Embryonic facial prominence (tissue), 1 donor: ENCODE results near the gene PLXNA4.

ENCODE experiments used
- DNase-seq: peaks from one replicate; pipeline ENCODE4 v3.0.0-alpha.2; 2016; ENCODE audit errors: extremely low spot score

PLXNA4 gene

DNA sequence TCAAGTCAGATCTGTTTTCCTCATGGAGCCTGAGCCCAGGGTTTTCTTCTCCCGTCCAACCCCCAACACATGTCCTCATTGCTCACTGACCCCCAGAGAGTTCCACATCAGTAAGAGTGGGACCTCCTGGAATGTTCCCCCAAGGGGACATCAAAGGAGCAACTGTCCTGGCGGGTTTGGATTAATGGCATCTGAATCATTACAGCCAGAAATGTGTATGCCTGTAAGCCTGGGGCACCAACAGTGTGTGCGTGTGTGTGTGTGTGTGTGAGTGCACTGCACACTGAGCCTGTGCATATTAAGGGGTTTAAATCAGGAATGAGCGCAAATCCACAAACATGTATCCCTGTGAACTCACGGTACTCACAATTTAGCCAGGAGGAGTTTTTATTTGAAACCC, 222.3 kb downstream of the PLXNA4 start:
- no peak for DNase-seq

DNA sequence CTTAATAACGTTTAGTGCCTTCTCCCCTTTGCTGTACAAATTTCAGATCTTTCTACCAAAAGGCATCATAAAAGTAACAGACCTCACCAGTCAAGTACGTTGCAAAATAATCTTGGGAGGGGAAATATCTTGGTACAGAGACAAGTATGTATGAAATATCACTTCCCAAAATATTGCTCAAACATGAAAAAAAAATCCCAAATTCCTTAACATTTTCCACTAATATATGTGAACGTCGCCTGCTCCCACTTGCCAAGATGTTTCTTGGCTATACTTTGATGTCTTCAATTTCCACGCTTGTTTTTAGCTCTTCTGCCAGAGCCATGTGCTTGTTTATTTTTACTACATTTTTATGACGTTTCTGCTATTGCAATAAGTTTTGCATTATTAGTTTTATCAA, 223.5 kb downstream of the PLXNA4 start:
- peak; percentile 31 for DNase-seq

DNA sequence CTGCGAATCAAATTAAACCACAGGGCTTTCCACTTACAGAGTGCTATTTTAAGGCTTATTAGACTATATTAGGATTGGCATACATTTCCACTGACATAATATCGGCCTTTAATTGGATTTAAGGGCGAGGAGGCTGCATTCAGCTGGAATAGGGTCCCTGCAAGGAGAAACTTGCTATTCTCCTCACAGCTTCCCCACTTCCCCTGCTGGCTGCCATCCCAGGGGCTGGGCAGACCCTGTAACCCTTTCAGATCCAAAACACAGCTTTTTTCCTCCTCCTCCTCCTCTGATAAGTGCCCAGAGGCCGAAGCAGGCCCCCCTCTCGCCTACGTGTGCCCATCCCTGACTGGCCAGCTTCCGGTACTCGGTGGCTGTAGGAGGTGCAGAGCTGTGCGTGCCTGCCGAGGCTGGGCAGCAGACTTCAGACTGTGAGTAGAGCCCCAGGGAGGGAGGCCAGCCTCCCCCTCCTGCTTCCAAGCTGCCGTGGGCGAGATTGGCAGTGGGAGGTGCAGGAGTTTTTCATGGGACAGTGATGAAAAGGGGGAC, 224.2 kb downstream of the PLXNA4 start:
- no peak for DNase-seq

DNA sequence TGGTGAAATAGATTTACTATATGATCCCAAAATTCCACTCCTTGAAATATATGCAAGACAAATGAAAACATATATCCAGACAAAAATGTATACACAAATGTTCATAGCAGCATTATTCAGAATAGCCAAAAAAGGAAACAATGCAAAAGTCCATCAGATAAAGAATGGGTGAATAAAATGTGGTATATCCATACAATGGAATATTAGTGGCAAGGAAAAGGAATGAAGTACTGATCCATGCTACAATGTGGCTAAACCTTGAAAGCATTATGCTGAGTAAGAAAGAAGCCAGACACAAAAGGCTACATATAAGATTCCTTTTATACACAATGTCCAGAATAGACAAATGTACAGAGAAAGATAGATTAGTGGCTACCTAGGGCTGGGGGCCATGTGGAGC, 225.5 kb downstream of the PLXNA4 start:
- no peak for DNase-seq

DNA sequence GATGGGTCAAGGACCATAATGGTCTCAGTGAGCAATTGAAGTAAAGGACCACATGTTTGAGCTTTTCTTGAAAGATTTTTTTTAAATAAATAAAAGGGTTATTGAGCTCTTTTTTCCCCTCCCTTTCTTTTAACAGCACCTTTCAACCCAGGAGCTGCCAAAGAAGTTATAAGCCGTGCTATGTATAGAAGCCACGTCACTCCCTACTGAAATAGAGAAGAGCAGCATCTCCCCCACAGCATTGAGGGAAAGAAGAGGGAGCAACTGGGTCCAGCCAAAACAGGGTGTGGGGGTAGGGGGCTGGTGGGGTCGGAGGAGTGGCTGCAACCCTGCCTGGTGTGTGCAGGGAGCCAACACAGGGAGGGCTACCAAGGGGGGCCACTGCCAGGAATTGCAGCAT, 227.2 kb downstream of the PLXNA4 start:
- no peak for DNase-seq

DNA sequence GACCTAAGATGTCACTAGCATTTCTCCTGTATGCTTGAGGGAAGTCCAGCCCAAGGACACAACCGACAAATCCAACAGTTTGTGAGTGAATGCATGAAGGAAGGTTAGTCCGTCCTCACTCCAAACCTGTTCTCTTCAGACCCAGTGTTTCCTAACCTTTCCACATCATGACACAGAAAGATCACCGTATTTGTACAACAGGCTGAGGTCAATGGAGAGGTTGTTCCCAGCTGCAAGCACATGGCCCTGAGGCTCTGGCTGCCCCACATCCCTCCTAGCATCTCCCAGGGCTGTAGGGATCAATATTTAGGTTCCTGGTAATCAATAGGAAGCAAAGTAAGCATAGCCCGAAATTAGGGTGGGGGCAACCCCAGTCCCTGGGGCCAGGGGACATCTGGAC, 227.9 kb downstream of the PLXNA4 start:
- DNase-seq = no peak

DNA sequence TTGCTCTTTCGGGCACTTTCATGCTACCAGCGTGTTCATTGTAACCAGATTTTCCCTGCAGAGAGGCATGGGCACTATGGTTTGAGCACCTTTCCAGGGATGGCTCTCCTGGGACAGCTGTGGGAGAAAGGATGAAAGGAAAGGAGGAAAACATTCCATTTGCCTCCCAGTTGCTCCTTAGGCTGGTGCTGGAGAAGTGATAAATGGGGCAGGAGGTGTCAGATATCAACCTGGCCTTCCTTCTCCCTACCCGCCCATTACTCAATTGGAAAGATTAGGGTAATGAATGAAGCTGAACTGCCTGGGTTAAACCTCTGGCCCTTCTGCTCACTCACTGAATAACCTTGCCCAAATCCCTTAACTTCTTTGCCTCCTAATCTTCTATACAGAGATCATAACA, 228.4 kb downstream of the PLXNA4 start:
- no peak for DNase-seq

DNA sequence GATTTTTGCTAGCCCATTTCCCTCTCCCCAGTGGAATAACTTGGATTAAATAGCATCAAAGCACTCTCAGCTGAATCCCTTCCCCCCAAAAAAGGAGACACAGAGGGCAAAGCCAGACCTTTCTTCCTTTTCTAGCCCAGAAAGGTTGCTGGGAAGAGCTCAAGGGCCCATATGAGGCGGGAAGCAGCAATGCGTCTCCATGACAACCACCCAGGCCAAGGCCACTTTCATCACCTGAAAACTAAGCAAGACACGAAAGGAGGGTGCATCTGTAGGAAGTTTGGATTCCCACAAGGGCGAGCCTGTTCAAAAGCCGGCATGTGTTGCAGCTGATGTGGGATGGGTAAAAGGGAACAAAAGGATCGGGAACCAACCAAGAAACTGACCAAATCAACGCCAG, 229.1 kb downstream of the PLXNA4 start:
- no peak for DNase-seq

DNA sequence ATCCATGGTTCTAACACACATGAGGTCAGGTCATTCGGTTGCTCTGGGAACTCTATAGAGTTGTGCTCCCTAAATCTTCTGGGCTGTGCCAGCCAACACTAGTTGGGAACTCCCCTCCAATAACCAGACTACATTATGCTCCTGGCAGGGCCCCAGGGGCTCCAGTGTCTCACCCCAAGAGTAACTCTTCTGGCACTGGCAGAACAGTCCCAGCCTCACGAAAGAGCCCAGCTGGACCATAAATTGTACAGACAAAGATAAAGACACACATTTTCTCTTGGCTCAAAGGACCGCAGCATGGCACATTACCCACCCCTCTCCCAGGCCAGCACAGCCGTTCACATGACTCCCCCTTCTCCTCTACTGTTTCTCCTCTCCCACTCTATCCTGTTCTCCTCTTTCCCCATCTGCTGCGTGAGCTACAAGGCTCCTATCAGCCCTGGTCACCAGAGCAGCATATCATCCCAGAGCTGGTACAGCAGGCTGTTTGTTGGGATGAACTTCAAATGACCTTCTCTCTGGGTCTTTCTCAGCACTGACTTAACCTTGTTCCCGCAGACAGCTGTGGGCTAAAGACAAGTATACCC, 230.6 kb downstream of the PLXNA4 start:
- no peak for DNase-seq

DNA sequence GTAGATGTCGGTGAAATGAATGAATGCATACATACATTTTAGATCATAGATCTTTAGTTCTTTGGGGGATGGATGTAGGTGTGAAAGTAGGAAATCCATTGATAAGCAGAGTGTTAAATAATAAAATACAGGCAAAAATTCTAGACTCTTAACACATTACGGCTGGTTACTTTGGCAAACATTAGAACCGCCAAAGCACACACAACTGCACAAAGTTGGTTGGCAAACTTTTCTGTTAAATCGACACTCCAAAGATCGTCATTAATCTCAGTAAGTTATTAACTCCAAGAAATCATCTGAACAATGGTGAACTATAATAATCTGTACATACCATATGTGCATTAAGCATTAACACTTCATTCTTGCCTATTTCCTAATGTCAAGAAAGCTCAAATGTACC, 231.2 kb downstream of the PLXNA4 start:
- no peak for DNase-seq

DNA sequence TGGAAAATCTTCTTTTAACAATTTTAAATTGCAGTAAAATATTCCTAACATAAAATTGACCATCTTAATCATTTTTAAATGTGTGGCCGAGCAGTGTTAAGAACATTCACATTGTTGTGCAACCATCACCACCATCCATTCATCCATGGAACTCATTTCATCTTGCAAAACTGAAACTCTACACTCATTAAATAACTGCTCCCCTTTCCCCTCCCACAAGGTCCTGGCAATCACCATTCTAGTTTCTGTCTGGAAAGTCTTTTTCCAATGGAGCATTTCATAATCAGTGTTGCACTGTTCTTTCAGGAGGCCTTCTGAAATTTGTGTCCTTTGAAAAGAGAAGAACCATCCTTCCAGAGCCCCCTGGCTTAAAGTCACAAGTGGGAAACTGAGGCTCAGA, 233.1 kb downstream of the PLXNA4 start:
- DNase-seq = no peak

DNA sequence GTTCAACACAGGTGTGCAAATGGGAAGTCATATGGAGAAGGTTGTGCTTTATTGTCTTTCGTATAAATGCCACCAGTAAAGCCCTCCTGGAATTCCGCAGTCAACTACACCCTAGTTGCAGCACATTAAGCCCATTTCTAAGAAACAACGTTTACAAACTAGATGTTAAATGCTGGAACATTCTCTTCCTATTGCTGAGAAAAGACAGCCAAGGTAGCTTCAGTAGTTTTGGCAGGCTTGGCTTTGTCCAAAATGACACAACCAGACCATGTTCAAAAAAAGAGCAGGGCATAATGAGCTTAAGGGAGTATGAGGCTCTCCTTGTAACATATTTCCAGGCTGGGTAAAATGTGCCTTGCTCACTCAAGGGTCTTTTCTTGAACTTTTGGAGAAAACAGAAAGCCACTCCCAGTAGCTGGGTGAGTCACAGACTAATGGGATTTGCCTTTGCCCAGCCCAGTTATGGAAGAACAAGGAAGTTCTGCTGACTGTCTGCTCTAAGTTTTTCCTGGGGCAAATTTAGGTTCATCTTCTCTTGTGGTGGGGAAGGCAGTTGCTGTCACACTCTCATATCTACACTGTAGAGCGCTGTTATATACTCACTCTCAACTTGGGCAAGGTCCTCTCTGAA, 238.7 kb downstream of the PLXNA4 start:
- no peak for DNase-seq

DNA sequence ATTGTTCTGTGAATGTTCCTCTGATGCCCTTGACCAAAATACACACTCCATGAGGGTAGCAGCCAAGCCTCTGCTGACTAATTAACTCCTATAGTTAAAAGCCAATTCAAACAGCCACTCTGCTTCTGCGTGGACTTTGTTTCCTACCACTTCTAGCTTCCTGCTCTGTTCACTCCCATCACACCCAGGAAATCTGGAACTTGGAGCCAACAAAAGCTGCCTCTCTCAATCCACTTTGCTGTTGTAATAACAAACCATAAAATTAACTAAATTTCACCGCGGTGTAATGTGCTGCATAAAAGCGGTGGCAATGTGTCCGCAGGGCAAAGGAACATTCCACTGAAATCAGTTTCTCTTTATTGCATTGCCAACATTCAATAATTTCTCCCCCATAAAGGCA, 239.5 kb downstream of the PLXNA4 start:
- no peak for DNase-seq

DNA sequence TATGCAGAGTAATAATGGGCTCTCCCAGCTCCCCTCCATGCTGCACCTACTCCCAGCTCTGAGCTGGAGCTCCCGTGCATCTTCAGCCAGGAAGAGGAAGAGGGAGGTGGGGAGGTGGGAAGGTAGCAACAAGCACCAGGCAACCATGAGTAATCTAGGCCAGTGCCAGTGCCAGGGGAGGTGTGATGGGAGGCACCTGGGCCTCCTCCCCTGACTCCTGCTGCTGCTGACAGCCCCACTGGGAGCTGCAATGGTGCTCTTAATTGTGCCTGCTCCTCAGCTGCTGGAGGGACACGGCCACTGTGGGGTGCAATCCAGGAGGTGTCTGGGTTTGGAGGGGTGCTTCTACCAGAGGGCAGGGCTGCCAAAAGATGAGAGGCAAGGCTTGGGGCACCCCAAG, 243.0 kb downstream of the PLXNA4 start:
- no peak for DNase-seq

DNA sequence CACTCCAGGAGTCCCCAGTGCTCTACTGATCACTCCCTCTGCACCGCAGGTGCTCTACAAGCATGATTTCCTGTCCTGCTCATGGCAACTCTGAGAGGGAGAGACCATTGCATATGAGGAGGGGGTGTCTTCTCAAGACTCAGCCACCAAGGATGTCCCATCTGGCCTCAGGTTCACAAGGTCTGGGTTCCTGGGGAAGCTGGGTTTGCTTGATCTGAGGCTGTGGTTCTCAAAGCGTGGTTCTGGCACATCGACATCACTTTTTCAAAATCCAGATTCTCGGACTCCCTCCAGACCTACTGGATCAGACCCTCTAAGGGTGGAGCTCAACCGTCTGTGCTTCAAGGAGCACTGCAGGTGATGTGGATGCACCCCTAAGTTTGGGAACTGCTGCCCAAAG, 247.5 kb downstream of the PLXNA4 start:
- no peak for DNase-seq

DNA sequence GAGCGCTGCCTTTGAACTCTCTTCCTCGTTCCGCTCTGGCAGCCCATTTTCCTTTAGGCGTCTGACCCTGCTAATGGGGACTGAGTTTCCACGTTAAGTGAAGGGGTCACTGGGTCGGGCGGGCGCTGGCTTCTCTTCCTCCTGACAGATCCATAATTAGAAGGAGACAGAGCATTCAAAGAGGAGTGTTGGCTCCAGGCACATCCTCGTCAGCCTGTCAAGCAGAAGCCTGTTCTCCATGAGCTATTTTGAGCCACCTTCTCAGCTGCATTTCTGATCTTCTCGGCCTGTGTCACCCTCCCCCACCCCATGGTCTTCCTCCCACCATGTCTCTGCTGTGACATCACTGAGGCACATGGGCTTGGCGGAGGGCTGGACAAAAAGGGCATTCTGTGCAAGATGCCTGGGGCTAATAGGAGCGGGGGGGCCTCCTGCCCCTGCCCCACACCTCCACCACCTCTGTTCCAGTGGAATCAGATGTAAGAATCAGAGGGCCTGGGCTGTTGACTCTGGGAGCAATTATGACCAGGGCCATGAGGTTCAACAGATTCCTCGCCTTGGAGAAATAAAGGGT, 248.1 kb downstream of the PLXNA4 start:
- DNase-seq = no peak

DNA sequence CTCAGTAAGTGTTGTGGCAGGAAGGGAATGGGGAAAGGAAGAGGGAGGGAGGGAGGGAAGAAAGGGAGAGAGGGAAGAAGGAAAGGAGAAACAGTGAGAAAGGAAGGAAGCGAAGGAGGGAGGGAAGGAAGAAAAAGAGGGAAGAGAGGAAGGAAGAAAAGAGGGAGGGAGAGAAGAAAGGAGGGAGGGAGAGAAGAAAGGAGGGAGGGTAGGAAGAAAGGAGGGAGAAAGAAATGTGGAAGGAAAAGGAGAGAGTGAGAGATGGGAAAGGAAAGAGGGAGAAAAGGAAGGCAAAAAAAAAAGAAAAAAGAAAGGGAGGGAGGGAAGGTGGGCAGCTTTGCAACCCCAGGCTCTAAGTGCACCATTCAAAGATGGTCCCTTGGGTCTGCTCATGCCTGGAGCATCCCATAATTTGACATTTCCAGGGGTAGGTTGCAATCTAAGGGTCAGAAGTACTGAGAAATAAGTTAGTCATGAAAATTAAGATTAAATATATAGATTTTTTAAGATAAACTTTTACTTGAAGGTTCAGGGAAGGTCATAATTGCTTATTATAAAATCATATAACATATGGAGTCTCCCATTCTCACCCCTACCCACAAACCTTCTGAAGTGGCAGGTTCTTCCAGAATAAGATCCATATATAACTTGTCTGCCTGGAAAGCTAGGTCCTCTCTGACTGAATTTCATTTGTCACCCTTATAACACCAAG, 249.2 kb downstream of the PLXNA4 start:
- DNase-seq = no peak

DNA sequence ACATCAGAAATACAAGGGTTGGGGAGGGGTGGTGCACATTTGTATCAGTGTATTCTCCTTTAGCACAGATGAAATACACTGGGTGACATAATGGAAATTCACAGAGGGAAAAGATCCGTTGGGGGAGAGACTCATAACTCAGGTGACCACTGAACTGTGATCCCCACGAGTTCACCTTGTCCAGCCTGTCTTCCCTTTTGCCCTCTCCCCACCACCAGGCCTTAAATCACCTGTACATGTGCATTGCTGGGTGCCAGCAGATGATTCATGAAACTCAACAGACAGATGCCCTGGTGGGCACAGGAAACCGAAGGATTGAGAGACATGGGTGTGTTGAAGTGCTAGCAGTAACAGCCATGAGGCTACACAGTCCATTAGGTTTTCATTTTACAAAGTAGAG, 253.3 kb downstream of the PLXNA4 start:
- no peak for DNase-seq

DNA sequence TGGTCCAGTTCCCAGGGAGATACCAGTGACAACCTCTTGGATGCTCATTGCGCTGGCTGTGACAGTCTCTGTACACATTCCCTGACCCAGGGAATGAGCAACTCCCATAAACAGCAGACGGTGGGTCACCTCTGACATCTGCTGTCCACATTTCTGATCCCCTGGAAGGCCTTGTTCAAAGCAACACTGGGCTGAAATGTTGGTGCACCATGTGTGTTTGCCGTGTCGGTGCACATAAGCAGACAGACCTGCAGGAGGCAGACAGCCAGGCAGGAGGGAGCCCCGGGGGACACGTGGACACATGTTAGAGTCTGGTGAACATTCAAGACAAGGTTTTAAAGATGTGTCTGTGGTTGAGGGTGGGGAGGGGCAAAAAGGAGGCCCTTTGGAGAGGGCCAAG, 254.9 kb downstream of the PLXNA4 start:
- DNase-seq = no peak

DNA sequence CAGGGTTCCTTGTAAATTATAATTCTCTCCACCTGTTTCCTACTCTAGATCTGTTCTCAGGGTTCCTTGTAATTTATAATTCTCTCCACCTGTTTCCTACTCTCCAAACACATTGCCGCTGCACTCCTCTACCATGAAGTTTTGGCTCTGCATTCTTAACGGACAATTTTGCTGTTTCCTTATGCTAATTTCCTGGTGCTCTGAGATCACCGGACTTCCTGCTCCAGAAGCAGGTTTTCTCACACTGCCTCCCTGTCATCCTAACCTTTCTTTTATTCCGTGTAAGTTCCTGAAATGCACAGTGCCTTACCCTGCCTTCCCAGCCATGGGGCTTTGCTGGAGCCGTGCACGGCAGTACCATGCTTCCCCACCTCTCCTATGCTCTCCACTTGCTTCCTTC, 256.8 kb downstream of the PLXNA4 start:
- DNase-seq = no peak

DNA sequence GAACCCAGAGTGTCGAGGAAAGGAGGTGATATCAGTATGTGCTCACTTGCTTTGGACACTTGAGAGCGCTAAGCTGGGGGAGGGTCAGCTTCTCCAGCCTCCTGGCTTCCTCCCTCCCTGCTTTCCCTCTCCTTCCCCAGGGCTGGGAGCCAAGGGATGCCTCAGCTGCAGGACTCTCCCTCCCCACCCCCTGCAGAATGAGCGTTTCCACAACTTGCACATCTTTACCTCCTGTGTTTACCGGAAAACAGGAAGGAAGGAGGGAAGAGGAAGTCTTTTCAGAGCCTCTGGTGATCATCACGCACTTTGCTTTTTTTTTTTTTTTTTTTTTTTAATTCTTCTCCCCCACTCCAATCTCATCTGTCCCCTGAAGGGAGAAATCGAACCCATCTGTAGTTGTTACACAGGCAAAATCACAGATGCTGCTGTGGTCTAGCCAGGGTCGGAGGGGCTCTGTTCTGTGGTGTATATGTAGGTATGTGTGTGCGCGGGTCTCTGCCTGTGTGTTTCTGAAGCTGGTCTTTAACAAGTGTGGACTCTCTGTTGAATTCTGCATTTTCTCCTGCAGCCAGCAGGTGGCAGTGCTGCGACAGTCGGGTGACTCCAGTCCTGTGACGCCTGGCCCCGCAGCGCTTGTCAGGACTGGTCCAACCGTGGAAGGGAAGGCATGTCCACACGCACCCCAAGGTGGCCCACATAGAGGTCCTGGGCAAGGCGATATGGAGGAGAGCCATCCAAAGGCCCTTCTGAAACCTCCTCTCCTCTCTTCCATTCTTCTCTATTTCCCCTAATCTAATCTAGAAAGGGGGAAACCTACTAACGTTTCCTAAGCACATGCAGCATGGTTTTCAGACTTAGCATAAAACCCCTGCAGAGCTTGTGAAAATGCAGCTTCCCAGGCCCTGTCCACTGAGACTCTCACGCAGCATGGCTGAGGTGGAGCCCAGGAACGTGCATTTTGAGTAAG, 257.6 kb downstream of the PLXNA4 start:
- peak; percentile 62 for DNase-seq
